GM18873 (cell line): ENCODE measurements around the gene MSLN.

Source experiments
- ATAC-seq: cut with Tn5 transposase; IDR thresholded peaks from one replicate; pipeline ENCODE4 v1.9.1; 2021; ENCODE audit warnings: mild to moderate bottlenecking, moderate library complexity, moderate number of reproducible peaks; ENCODE audit not compliant: unreplicated experiment, low FRiP score

MSLN gene

GRCh38 chr16:722835-723633 is 37.5 kb upstream of the MSLN start:
- ATAC-seq: no peak

- ATAC-seq: no peak
These were observed 36.8 kb upstream of the MSLN start for GRCh38 chr16:723695-724094.

GRCh38 chr16:724188-725040 is 36.1 kb upstream of the MSLN start:
- no peak for ATAC-seq

GRCh38 chr16:725041-725376 is 35.5 kb upstream of the MSLN start:
- no peak for ATAC-seq

- ATAC-seq: no peak
These were observed 34.9 kb upstream of the MSLN start for GRCh38 chr16:725463-726187.

GRCh38 chr16:726188-726437 is 34.4 kb upstream of the MSLN start:
- ATAC-seq: no peak

GRCh38 chr16:726438-727290 is 33.9 kb upstream of the MSLN start, which contains the start of the genes CCDC78 and HAGHL:
Gene CCDC78 (minus strand): TSS chr16:726443. CDS start chr16:726367, 76 bp downstream.
Gene HAGHL (plus strand): TSS chr16:727106. CDS start chr16:727510, 404 bp downstream.
- no peak for ATAC-seq

GRCh38 chr16:727291-727977 is 33.1 kb upstream of the MSLN start:
- ATAC-seq: no peak

GRCh38 chr16:728131-728889 is 32.2 kb upstream of the MSLN start:
- ATAC-seq: no peak

- no peak for ATAC-seq
These were observed 31.4 kb upstream of the MSLN start for GRCh38 chr16:728890-729744.

- no peak for ATAC-seq
These were observed 30.5 kb upstream of the MSLN start for GRCh38 chr16:729768-730665.

GRCh38 chr16:730666-731509 is 29.6 kb upstream of the MSLN start:
- ATAC-seq: no peak

- ATAC-seq: no peak
These were observed 28.2 kb upstream of the MSLN start for GRCh38 chr16:732332-732731.

- ATAC-seq: no peak
These were observed 27.6 kb upstream of the MSLN start for GRCh38 chr16:732936-733335.

GRCh38 chr16:733382-734207 is 26.9 kb upstream of the MSLN start:
- ATAC-seq: no peak
